ENCODE results near the gene GMIP. TPM values are rescaled to one million over a fixed set of nuclear protein-coding genes. Genes with fewer than 3 reads are reported as not detected.

The GMIP gene
- total and polyA plus RNA-seq, 2 of the 4 experiments (the other 2 are of a cell fraction), result 4.1 to 11.0 TPM

DNA sequence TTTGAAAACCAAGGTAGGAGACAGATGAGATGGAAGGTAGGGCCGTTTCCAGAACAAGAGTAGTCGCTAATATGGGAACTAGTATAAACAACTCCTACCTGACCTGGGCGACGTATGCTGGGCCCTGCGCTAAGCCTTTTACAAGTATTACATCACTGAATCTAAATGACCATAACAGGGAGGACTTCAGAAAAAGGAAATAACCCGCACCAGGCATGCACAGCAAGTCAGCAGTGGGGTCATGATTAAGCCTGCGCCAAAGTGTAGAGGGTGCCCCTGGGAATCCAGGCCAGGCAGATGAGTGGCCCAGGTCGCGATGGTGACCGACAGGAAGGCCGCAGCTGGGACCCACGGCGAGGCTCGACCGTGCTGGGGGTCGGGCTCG, 19.4 kb upstream of the GMIP start:
- intact Hi-C loops (cut with micrococcal nuclease), result loop anchor here (2.0 kb wide), 1 partner anchor 114 kb away; no protein-coding TSS in a partner anchor
- H2AK5ac ChIP-seq (ENCODE audit: low read depth, low read length), result peak overlapping the region; percentile 88
- ATAC-seq (ENCODE audit: low read depth), result peak; percentile 0; the same call in 1 of the 2 replicates

More for the DNA sequence above, 19.4 kb upstream of the GMIP start:
- in situ Hi-C loops (cut with MboI; ENCODE audit: low sequenced_read_pairs), result no loop called here
- BruUV-seq (replicated peaks), result no TSS peak
- H2BK120ac ChIP-seq (ENCODE audit: low read depth, low read length), result no peak overlapping the region
- peak overlapping the region; percentile 39 to 90 for H4K8ac ChIP-seq (ENCODE audit: low read depth in 2 of 2, low read length in 2 of 2)
- H3K79me1 ChIP-seq (ENCODE audit: low read depth in 1 of 2, low read length in 2 of 2), result peaks cover 20 to 42% of the 10 kb centered on the region in 2 experiments
- no peak overlapping the region for H4K5ac ChIP-seq (ENCODE audit: low read depth, low read length)
- H4K20me1 ChIP-seq (ENCODE audit: insufficient read depth, low read length), result peaks cover 38% of the 10 kb centered on the region
- H3K4me2 ChIP-seq (ENCODE audit: low read depth, low read length), result peak overlapping the region; percentile 92
- no peak overlapping the region for H2BK15ac ChIP-seq (ENCODE audit: low read depth, low read length)
- H3K27ac ChIP-seq (ENCODE audit: insufficient read depth, low read length), result peak overlapping the region; percentile 26; the same call in 1 of the 2 replicates
- POLR2A ChIA-PET (ENCODE audit: unreplicated experiment), result no interaction called here
- TF ChIP-seq CEBPB (IDR thresholded peaks at IDR 0.05; ENCODE audit: low read depth, low read length), result peak; percentile 25; the same call in 1 of the 2 replicates
- TF ChIP-seq SMC3 (IDR thresholded peaks at IDR 0.05; ENCODE audit: low read depth, low read length), result no peak
- H3K4me1 ChIP-seq (ENCODE audit: control insufficient read depth, insufficient read depth, low read length), result peaks cover 7% of the 10 kb centered on the region; the same call in 1 of the 2 replicates
- WGBS, 2 experiments (ENCODE audit: extremely low coverage in 2 of 2, insufficient read length in 1 of 2), result 14% methylated on average over 1 of the region's 17 CpGs; no CpG with 5 or more reads in 1 of the 2 experiments
- CTCF ChIA-PET, result no interaction called here
- H4K91ac ChIP-seq (ENCODE audit: insufficient read depth, low read depth, low read length), result no peak overlapping the region
- dilution Hi-C loops (cut with HindIII; ENCODE audit: low sequenced_read_pairs, unreplicated experiment), result no loop called here
- H3K9ac ChIP-seq (ENCODE audit: low read depth, low read length), result peak overlapping the region; percentile 62
- H2BK5ac ChIP-seq (ENCODE audit: low read depth, low read length, poor library complexity, severe bottlenecking), result peak overlapping the region; percentile 19
- H3K9me3 ChIP-seq (ENCODE audit: control insufficient read depth, insufficient read depth, low read length), result no peaks in the 10 kb centered on the region
- H2AFZ ChIP-seq (replicated peaks; ENCODE audit: low read length, poor library complexity), result peak overlapping the region; percentile 90
- H2BK20ac ChIP-seq (ENCODE audit: low read depth, low read length), result no peak overlapping the region
- 0 out of 2 replicates have a peak overlapping the region, but pooled peaks have one; percentile 32 for H3K56ac ChIP-seq (ENCODE audit: extremely low read depth, insufficient read depth, low read length)
- H3K36me3 ChIP-seq (ENCODE audit: control insufficient read depth, insufficient read depth, low read length), result peaks cover 21% of the 10 kb centered on the region
- peak overlapping the region; percentile 78 for H3K4me3 ChIP-seq (ENCODE audit: insufficient read depth, low read depth, low read length)
- peak overlapping the region; percentile 76 for H3K23ac ChIP-seq (ENCODE audit: low read depth, low read length)
- peak overlapping the region; percentile 35; the same call in 1 of the 2 replicates for H3K14ac ChIP-seq (replicated peaks; ENCODE audit: low read depth, low read length)
- H3K27me3 ChIP-seq (ENCODE audit: control insufficient read depth, insufficient read depth, low read length), result no peaks in the 10 kb centered on the region
- peak; percentile 4 for DNase-seq
- peak overlapping the region; percentile 68 for H2AK9ac ChIP-seq (replicated peaks; ENCODE audit: low read depth, low read length, poor library complexity)
- H3K18ac ChIP-seq (ENCODE audit: low read depth, low read length), result no peak overlapping the region
- H3K9me1 ChIP-seq (ENCODE audit: insufficient read depth, low read length), result peaks cover 22% of the 10 kb centered on the region
- peak overlapping the region; percentile 61 for H3K4ac ChIP-seq (ENCODE audit: low read depth, low read length)
